GM18499 (cell line): Measurements from ENCODE around the gene TPGS1.

Experiments
- ATAC-seq: cut with Tn5 transposase; IDR thresholded peaks from one replicate; pipeline ENCODE4 v1.9.1; 2021; ENCODE audit warnings: moderate number of reproducible peaks; ENCODE audit not compliant: insufficient read depth, unreplicated experiment

Gene TPGS1

GRCh38 chr19:495081-495401, 12.3 kb upstream of the TPGS1 start:
- ATAC-seq, result no peak

GRCh38 chr19:495402-496111, 11.7 kb upstream of the TPGS1 start:
- no peak for ATAC-seq

GRCh38 chr19:496112-496665, 11.1 kb upstream of the TPGS1 start, which contains the start of gene MADCAM1:
Gene MADCAM1 (plus strand): TSS chr19:496486. CDS start chr19:496500, 14 bp downstream.
- ATAC-seq, result no peak

GRCh38 chr19:496986-497385, 10.3 kb upstream of the TPGS1 start:
- no peak for ATAC-seq

- no peak for ATAC-seq
These were observed 9.8 kb upstream of the TPGS1 start for GRCh38 chr19:497491-497868.

- ATAC-seq, result no peak
These were observed 9.3 kb upstream of the TPGS1 start for GRCh38 chr19:497869-498510.

- no peak for ATAC-seq
These were observed 8.8 kb upstream of the TPGS1 start for GRCh38 chr19:498511-498891.

- ATAC-seq, result no peak
These were observed 8.2 kb upstream of the TPGS1 start for GRCh38 chr19:498977-499623.

- no peak for ATAC-seq
These were observed 5.7 kb upstream of the TPGS1 start for GRCh38 chr19:501646-502045.

- ATAC-seq, result no peak
These were observed 2.7 kb upstream of the TPGS1 start for GRCh38 chr19:504616-505015.

- ATAC-seq, result peak; percentile 54
These were observed 652 bp upstream of the TPGS1 start for GRCh38 chr19:506404-507285.

- ATAC-seq, result no peak
These were observed 1.2 kb downstream of the TPGS1 start for GRCh38 chr19:508204-509150.

- no peak for ATAC-seq
These were observed 3.4 kb downstream of the TPGS1 start for GRCh38 chr19:510606-511100.

GRCh38 chr19:511101-511851, 4.0 kb downstream of the TPGS1 start:
- ATAC-seq, result no peak

GRCh38 chr19:512547-513365, 5.5 kb downstream of the TPGS1 start:
- no peak for ATAC-seq

GRCh38 chr19:513368-514165, 6.3 kb downstream of the TPGS1 start:
- no peak for ATAC-seq

- ATAC-seq, result no peak
These were observed 6.9 kb downstream of the TPGS1 start for GRCh38 chr19:514166-514663.
